Erythroblast (primary cell): ENCODE results near the gene RELT.

Experiments
- GATA1 ChIP-seq: IDR thresholded peaks from 2 replicates; pipeline ENCODE4 v1.6.1; 2011; ENCODE audit warnings: low read depth, mild to moderate bottlenecking, control low read depth, low read length, moderate library complexity
- POLR2A ChIP-seq: IDR thresholded peaks from 2 replicates; pipeline ENCODE4 v1.6.1; 2011; ENCODE audit warnings: mild to moderate bottlenecking, low read length

- no peak for TF ChIP-seq POLR2A
- TF ChIP-seq GATA1 = no peak
Measured at GRCh38 chr11:73396985-73397384, 20.8 kb downstream of the RELT start.
